ENCODE results near the gene RASGRF1. TPM values are rescaled to one million over a fixed set of nuclear protein-coding genes. Genes with fewer than 3 reads are reported as not detected.
A peak's percentile ranks its signal among the peaks of the same experiment; 100 is the strongest.

RASGRF1 gene
- total and polyA plus RNA-seq, 2 donors (not counting 1 experiment from before 2014, with no cell fraction given), result 0.09 TPM; not detected in 1

DNA sequence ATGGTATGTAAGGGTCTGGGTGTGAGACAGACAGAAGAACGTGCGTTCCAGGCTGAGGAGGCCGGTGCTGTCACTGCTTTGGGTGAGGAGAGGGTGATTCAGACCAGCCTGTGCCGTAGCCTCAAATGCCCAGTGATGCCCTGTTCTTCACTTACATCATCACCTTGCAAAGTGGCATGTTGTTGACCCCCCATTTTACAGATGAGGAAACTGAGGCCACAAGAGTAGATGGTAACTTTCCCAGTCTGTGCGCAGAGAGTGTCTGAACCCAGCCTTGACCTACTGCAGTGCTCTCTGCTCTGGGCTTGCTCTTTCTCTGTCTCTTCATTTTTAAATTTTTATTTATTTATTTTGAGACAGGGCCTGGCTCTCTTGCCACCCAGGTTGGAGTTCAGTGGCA is 144.1 kb downstream of the RASGRF1 start:
- Histone ChIP-seq H3K9me3 (ENCODE audit: control insufficient read depth, insufficient read depth, low read depth, low read length) (no peaks in the 10 kb centered on the region), H3K27ac (ENCODE audit: insufficient read depth, low read length) (no peak overlapping the region), H4K20me1 (ENCODE audit: control insufficient read depth, extremely low read depth, insufficient read depth, low read length) (no peaks in the 10 kb centered on the region), H3K4me3 (replicated peaks in 1 of 4; ENCODE audit: control extremely low read depth in 1 of 4, insufficient read depth in 1 of 4, low read depth in 3 of 4, low read length in 4 of 4) (no peak overlapping the region), H3K79me2 (ENCODE audit: control insufficient read depth, insufficient read depth, low read length) (no peaks in the 10 kb centered on the region), H3K36me3 (ENCODE audit: control insufficient read depth, insufficient read depth, low read length) (no peaks in the 10 kb centered on the region), H3K4me2 (ENCODE audit: extremely low read depth, insufficient read depth, low read length) (no peak overlapping the region), H3K4me1 (ENCODE audit: control insufficient read depth, extremely low read depth, insufficient read depth, low read length) (no peaks in the 10 kb centered on the region), H3K9ac (ENCODE audit: insufficient read depth, low read length) (no peak overlapping the region), H2AFZ (ENCODE audit: low read length) (no peak overlapping the region), H3K27me3 (ENCODE audit: control insufficient read depth, insufficient read depth, low read length) (peaks cover 6% of the 10 kb centered on the region)
- DNase-seq (ENCODE audit: low read depth in 2 of 2), result no peak
- TF ChIP-seq EZH2 (IDR thresholded peaks at IDR 0.05; ENCODE audit: low read length, missing control alignments), result no peak
- TF ChIP-seq, protein P1, sequence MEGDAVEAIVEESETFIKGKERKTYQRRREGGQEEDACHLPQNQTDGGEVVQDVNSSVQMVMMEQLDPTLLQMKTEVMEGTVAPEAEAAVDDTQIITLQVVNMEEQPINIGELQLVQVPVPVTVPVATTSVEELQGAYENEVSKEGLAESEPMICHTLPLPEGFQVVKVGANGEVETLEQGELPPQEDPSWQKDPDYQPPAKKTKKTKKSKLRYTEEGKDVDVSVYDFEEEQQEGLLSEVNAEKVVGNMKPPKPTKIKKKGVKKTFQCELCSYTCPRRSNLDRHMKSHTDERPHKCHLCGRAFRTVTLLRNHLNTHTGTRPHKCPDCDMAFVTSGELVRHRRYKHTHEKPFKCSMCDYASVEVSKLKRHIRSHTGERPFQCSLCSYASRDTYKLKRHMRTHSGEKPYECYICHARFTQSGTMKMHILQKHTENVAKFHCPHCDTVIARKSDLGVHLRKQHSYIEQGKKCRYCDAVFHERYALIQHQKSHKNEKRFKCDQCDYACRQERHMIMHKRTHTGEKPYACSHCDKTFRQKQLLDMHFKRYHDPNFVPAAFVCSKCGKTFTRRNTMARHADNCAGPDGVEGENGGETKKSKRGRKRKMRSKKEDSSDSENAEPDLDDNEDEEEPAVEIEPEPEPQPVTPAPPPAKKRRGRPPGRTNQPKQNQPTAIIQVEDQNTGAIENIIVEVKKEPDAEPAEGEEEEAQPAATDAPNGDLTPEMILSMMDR (conservative IDR thresholded peaks at IDR 0.05 in 1 of 2, IDR thresholded peaks at IDR 0.05 in 1 of 2; ENCODE audit: low read depth in 1 of 2, low read length in 2 of 2), result no peak

DNA sequence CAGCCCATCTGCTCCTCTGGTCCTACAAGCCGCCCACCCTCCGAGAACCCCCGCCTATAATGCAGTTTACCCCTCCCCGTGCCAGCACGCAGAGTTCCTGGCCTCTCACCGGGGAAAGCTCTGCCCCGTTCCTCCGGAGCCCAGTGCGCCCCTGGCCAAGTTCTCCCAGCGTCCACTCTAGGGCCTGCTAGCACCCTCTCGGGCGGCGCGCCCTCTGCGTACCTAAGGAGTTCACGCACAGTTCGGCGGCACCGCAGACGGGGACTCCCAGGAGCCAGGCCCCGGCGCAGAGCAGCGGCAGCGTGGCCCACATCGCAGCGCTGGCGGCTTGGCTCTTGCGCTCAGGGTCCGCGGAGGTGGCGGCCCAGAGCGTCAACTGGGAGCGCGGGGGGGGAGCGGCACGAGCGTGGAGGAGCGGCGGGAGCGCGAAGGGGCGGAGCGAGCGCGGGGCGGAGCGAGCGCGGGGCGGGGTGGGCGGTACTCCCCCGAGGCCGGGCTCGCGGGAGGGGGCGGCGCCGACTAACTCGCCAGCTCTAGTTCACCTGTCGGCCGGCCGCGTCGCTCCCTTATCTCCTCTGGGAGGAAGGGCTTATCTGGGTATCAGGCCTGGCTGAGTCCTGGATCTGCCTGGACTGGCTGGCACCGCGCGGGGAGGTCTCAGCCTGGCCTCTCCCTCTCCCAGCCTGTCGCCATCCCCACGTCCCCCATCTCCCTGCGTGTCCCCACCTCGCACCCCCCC is 145.7 kb downstream of the RASGRF1 start, which contains the start of gene CTSH:
CTSH (minus strand) TSS at position 378 of the 739 bp plus-strand sequence; CDS start at position 313, 65 bp downstream.
- peak within 1 kb of the TSS; percentile 31 to 55 (median 36) for H3K4me3 ChIP-seq (replicated peaks in 1 of 4; ENCODE audit: control extremely low read depth in 1 of 4, insufficient read depth in 1 of 4, low read depth in 3 of 4, low read length in 4 of 4)
- no peaks in the 10 kb centered on the region for H3K36me3 ChIP-seq (ENCODE audit: control insufficient read depth, insufficient read depth, low read length)
- peak within 1 kb of the TSS; percentile 39 for H2AFZ ChIP-seq (ENCODE audit: low read length)
- no peaks in the 10 kb centered on the region for H3K4me1 ChIP-seq (ENCODE audit: control insufficient read depth, extremely low read depth, insufficient read depth, low read length)
- DNase-seq (ENCODE audit: low read depth in 2 of 2), result peak; percentile 13 to 58
- TF ChIP-seq EZH2 (IDR thresholded peaks at IDR 0.05; ENCODE audit: low read length, missing control alignments), result peak; percentile 38
- TF ChIP-seq, protein P1 (conservative IDR thresholded peaks at IDR 0.05 in 1 of 2, IDR thresholded peaks at IDR 0.05 in 1 of 2; ENCODE audit: low read depth in 1 of 2, low read length in 2 of 2), result no peak
- no peaks in the 10 kb centered on the region for H3K9me3 ChIP-seq (ENCODE audit: control insufficient read depth, insufficient read depth, low read depth, low read length)
- H3K27me3 ChIP-seq (ENCODE audit: control insufficient read depth, insufficient read depth, low read length), result peaks cover 6% of the 10 kb centered on the region
- H3K27ac ChIP-seq (ENCODE audit: insufficient read depth, low read length), result no peak within 1 kb of the TSS
- no peaks in the 10 kb centered on the region for H4K20me1 ChIP-seq (ENCODE audit: control insufficient read depth, extremely low read depth, insufficient read depth, low read length)
- no peak within 1 kb of the TSS for H3K9ac ChIP-seq (ENCODE audit: insufficient read depth, low read length)
- peak within 1 kb of the TSS; percentile 92 for H3K4me2 ChIP-seq (ENCODE audit: extremely low read depth, insufficient read depth, low read length)
- no peaks in the 10 kb centered on the region for H3K79me2 ChIP-seq (ENCODE audit: control insufficient read depth, insufficient read depth, low read length)

DNA sequence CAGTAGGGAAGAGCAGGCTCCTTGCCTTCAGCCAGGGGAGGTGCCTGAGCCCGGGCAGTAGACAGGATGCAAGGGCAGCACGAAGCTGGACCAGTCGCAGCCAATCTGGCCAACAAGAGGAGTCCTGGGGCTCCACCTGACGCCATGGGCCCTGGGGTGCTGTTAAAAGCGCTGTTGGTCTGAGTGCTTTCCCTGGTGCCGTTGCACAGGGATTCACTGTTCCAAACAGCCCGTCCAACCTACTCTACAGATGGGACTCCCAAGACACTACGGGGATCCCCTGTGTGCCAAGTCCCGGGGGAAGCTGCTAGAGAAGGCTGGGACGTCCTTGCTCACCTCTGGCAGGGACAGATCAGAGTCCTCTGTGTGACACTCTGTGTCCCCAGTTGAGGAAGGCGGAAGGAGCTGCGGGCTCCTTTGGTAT is 146.4 kb downstream of the RASGRF1 start:
- Histone ChIP-seq H3K79me2 (ENCODE audit: control insufficient read depth, insufficient read depth, low read length) (no peaks in the 10 kb centered on the region), H3K27me3 (ENCODE audit: control insufficient read depth, insufficient read depth, low read length) (peaks cover 6% of the 10 kb centered on the region), H3K9ac (ENCODE audit: insufficient read depth, low read length) (no peak overlapping the region), H3K27ac (ENCODE audit: insufficient read depth, low read length) (no peak overlapping the region), H3K4me2 (ENCODE audit: extremely low read depth, insufficient read depth, low read length) (peak overlapping the region; percentile 78), H3K9me3 (ENCODE audit: control insufficient read depth, insufficient read depth, low read depth, low read length) (no peaks in the 10 kb centered on the region), H3K36me3 (ENCODE audit: control insufficient read depth, insufficient read depth, low read length) (no peaks in the 10 kb centered on the region), H3K4me3 (replicated peaks in 1 of 4; ENCODE audit: control extremely low read depth in 1 of 4, insufficient read depth in 1 of 4, low read depth in 3 of 4, low read length in 4 of 4) (peak overlapping the region in 1 of 4 experiments; percentile 55), H2AFZ (ENCODE audit: low read length) (no peak overlapping the region), H4K20me1 (ENCODE audit: control insufficient read depth, extremely low read depth, insufficient read depth, low read length) (no peaks in the 10 kb centered on the region), H3K4me1 (ENCODE audit: control insufficient read depth, extremely low read depth, insufficient read depth, low read length) (no peaks in the 10 kb centered on the region)
- DNase-seq (ENCODE audit: low read depth in 2 of 2), result no peak
- TF ChIP-seq, protein P1 (conservative IDR thresholded peaks at IDR 0.05 in 1 of 2, IDR thresholded peaks at IDR 0.05 in 1 of 2; ENCODE audit: low read depth in 1 of 2, low read length in 2 of 2), result no peak
